Psoas muscle (tissue), 8 donors: Measurements from ENCODE around the gene SNX32. TPM values are rescaled to one million over a fixed set of nuclear protein-coding genes. Genes with fewer than 3 reads are reported as not detected.
A peak's percentile ranks its signal among the peaks of the same experiment; 100 is the strongest.

Experiments used
- ATAC-seq, 4 donors: fragments of 200-7000 bp; cut with Tn5 transposase; one replicate each; pipeline ENCODE4 v1.9.1; 2020; ENCODE audit warnings: moderate library complexity in 3 of 4, mild to moderate bottlenecking in 2 of 4
- DNase-seq, 2 donors: peaks; one replicate each; pipeline ENCODE4 v3.0.0-alpha.2; 2020
- H3K27ac ChIP-seq: fragments of 200-600 bp; one replicate; pipeline ENCODE4 v1.8.0; 2022
- H3K27me3 ChIP-seq, 3 donors: fragments of 200-600 bp in 1 of 3; one replicate each; pipeline versions ENCODE4 v1.6.1 to v1.8.0; 2013 to 2022; ENCODE audit warnings: low read length in 2 of 3, mild to moderate bottlenecking in 2 of 3, moderate library complexity in 1 of 3; ENCODE audit not compliant: insufficient read depth in 3 of 3
- H3K36me3 ChIP-seq, 2 donors: fragments of 200-600 bp in 1 of 2; one replicate each; pipeline versions ENCODE4 v1.6.1 to v1.8.0; 2013 to 2022; ENCODE audit warnings: low read depth in 1 of 2, mild to moderate bottlenecking in 1 of 2, moderate library complexity in 1 of 2; ENCODE audit not compliant: insufficient read depth in 1 of 2
- H3K4me1 ChIP-seq: fragments of 200-600 bp; one replicate; pipeline ENCODE4 v1.8.0; 2022
- H3K4me3 ChIP-seq: fragments of 200-600 bp; one replicate; pipeline ENCODE4 v1.8.0; 2022; ENCODE audit warnings: mild to moderate bottlenecking
- H3K9me3 ChIP-seq: fragments of 200-600 bp; one replicate; pipeline ENCODE4 v1.8.0; 2022
- CTCF ChIP-seq: fragments of 200-600 bp; IDR thresholded peaks from one replicate; pipeline ENCODE4 v1.8.0; 2022; ENCODE audit warnings: antibody characterized with exemption
- WGBS, 3 donors: extraction: QIAGEN DNeasy Blood & Tissue Kit; methylation state at CpG; one replicate each; pipeline versions ENCODE4 v1.1.6 to v1.1.7; 2013; 5-methylcytosine and 5-hydroxymethylcytosine counted together
- intact Hi-C, 2 donors: fragments of 100-400 bp; cut with DNase I; formaldehyde crosslinking; loops; one replicate each; pipeline versions ENCODE4 v1.11.0 to v1.14.2; 2022
- polyA plus RNA-seq, 3 donors: library from polyadenylated mRNA; stranded (reverse); fragments of 200-250 nt; gene quantifications; one replicate each; pipeline ENCODE4 v1.2.3, GENCODE V29; 2013
- total RNA-seq, 4 donors: library from RNA; stranded (reverse); fragmentation: NEBNext Ultra II Directional in 2 of 4; extraction: Animal tissue kit (Norgen Biotek cat#: 25700) in 2 of 4; gene quantifications; one replicate each; pipeline versions ENCODE4 v1.2.1 to v1.2.4, GENCODE V29; 2021 to 2023
- donor health status: healthy with polysubstance abuse.
- donor health status: DM: no; HTN: no; CAD: no; lungs with moderate emphysema.
- donor health status: Bipolar disorder and iron deficiency.
- donor health status: healthy.
- donor health status: DM: yes; HTN: yes; CAD: no.
- donor health status: DM: no; HTN: no; CAD: no.
- donor health status: DM: no; HTN: no; CAD: no.
- donor health status: DM: yes; HTN: yes; CAD: no.

Gene SNX32
- total and polyA plus RNA-seq, 7 donors, result 0.05 to 0.20 TPM; not detected in 5

GRCh38 chr11:65793625-65794400 is 40.0 kb upstream of the SNX32 start:
- H3K36me3 ChIP-seq, result no peaks in the 10 kb centered on the region
- H3K4me1 ChIP-seq, result no peaks in the 10 kb centered on the region
- intact Hi-C loops, result no loop called here
- H3K4me3 ChIP-seq, result no peak overlapping the region
- ATAC-seq (no peak), DNase-seq (no peak)
- TF ChIP-seq CTCF, result no peak
- 81 to 85% (median 83%) methylated on average over 28 to 29 of the region's 29 CpGs for WGBS, 3 donors
- no peak overlapping the region for H3K27ac ChIP-seq
- no peaks in the 10 kb centered on the region for H3K9me3 ChIP-seq
- H3K27me3 ChIP-seq, result peaks cover 0 to 22% (median 0%) of the 10 kb centered on the region in 3 donors

GRCh38 chr11:65794570-65795510 is 38.9 kb upstream of the SNX32 start:
- no peaks in the 10 kb centered on the region for H3K9me3 ChIP-seq
- H3K4me3 ChIP-seq, result no peak overlapping the region
- no peak for ATAC-seq
- 84 to 86% (median 86%) methylated on average over 40 to 42 of the region's 42 CpGs for WGBS, 3 donors
- H3K4me1 ChIP-seq, result no peaks in the 10 kb centered on the region
- no peak for DNase-seq
- peaks cover 0 to 18% (median 0%) of the 10 kb centered on the region in 3 donors for H3K27me3 ChIP-seq
- TF ChIP-seq CTCF, result no peak
- intact Hi-C loops, result no loop called here
- H3K36me3 ChIP-seq, result no peaks in the 10 kb centered on the region
- H3K27ac ChIP-seq, result no peak overlapping the region

GRCh38 chr11:65796726-65797601 is 36.8 kb upstream of the SNX32 start:
- no peak for TF ChIP-seq CTCF
- Histone ChIP-seq H3K27me3 (peaks cover 0 to 28% (median 0%) of the 10 kb centered on the region in 3 donors), H3K27ac (no peak overlapping the region), H3K9me3 (no peaks in the 10 kb centered on the region), H3K36me3 (no peaks in the 10 kb centered on the region), H3K4me3 (no peak overlapping the region), H3K4me1 (no peaks in the 10 kb centered on the region)
- intact Hi-C loops, result no loop called here
- WGBS, 3 donors, result 71 to 80% (median 77%) methylated on average over 15 of the region's 15 CpGs
- no peak for DNase-seq
- ATAC-seq, result no peak

GRCh38 chr11:65797711-65798110 is 36.1 kb upstream of the SNX32 start:
- Histone ChIP-seq H3K27ac (no peak overlapping the region), H3K36me3 (no peaks in the 10 kb centered on the region), H3K4me1 (no peaks in the 10 kb centered on the region), H3K4me3 (no peak overlapping the region), H3K27me3 (peaks cover 0 to 35% (median under 1%) of the 10 kb centered on the region in 3 donors), H3K9me3 (no peaks in the 10 kb centered on the region)
- DNase-seq (no peak), ATAC-seq (peak in 1 of 4 donors; percentile 20)
- 78 to 81% (median 81%) methylated on average over 13 of the region's 13 CpGs for WGBS, 3 donors
- intact Hi-C loops, result no loop called here
- TF ChIP-seq CTCF, result no peak
